ENCODE results near the gene MSRB2. TPM values are rescaled to one million over a fixed set of nuclear protein-coding genes. Genes with fewer than 3 reads are reported as not detected.

The MSRB2 gene
- total RNA-seq, 2 donors from 2014 or later = 29.2 to 43.2 TPM

DNA sequence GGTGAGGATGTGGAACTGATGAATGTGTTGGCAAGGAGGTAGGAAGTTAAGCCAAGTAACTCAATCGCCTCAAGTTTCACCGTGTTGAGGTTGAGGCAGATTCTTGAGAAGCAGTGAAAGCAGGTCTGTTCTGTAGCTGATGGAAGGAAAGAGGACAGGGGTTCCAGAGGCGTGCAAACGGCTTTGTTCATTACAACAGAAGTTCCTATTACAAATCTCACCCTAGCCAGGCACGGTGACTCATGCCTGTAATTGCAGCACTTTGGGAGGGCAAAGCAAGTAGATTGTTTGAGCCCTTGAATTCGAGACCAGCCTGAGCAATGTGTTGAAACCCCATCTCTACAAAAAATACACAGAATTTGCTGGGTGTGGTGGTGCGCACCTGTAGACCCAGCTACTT, 59.8 kb downstream of the MSRB2 start:
- intact Hi-C loops (cut with DNase I) = no loop called here
- Histone ChIP-seq H3K27me3 (no peaks in the 10 kb centered on the region), H3K36me3 (no peaks in the 10 kb centered on the region), H3K9ac (ENCODE audit: low read depth in 2 of 2, low read length in 2 of 2) (no peak overlapping the region), H3K27ac (no peak overlapping the region), H3K4me3 (no peak overlapping the region), H3K9me3 (no peaks in the 10 kb centered on the region), H3K4me1 (no peaks in the 10 kb centered on the region)
- TF ChIP-seq, protein P1, sequence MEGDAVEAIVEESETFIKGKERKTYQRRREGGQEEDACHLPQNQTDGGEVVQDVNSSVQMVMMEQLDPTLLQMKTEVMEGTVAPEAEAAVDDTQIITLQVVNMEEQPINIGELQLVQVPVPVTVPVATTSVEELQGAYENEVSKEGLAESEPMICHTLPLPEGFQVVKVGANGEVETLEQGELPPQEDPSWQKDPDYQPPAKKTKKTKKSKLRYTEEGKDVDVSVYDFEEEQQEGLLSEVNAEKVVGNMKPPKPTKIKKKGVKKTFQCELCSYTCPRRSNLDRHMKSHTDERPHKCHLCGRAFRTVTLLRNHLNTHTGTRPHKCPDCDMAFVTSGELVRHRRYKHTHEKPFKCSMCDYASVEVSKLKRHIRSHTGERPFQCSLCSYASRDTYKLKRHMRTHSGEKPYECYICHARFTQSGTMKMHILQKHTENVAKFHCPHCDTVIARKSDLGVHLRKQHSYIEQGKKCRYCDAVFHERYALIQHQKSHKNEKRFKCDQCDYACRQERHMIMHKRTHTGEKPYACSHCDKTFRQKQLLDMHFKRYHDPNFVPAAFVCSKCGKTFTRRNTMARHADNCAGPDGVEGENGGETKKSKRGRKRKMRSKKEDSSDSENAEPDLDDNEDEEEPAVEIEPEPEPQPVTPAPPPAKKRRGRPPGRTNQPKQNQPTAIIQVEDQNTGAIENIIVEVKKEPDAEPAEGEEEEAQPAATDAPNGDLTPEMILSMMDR (IDR thresholded peaks at IDR 0.05) = no peak
- no peak for DNase-seq

DNA sequence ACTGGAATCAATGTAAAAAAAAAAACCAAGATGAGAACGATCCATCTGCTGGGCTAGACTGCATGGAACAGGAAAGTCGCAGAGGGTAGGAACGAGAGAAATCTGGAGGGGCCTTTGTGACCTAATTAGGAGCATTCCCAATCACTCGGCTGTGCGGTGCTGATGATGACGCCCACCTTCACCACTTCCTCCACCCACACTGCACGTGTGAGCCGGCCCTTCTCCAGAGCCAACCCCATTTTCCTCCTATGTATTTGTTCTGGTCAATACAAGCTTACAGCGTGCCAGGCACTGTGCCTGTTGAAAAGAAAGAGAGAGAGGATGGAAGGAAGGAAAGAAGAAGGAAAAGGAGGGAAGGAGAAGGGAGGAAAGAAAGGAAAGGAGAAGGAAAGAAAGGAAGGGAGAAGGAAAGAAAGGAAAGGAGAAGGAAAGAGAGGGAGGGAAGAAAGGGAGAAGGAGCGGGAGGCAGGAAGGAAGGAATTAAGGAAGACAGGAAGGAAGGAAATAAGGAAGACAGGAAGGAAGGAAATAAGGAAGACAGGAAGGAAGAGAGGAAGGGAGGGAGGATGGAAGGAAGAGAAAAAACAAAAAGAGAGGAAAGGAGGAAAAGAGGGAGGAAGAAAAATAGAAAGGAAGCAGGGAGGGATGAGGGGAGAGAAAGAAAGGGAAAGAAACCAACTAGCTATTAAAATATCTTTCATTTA, 61.2 kb downstream of the MSRB2 start:
- intact Hi-C loops (cut with DNase I) = no loop called here
- no peaks in the 10 kb centered on the region for H3K27me3 ChIP-seq
- H3K27ac ChIP-seq = no peak overlapping the region
- H3K36me3 ChIP-seq = no peaks in the 10 kb centered on the region
- DNase-seq = no peak
- no peaks in the 10 kb centered on the region for H3K9me3 ChIP-seq
- no peaks in the 10 kb centered on the region for H3K4me1 ChIP-seq
- H3K9ac ChIP-seq (ENCODE audit: low read depth in 2 of 2, low read length in 2 of 2) = no peak overlapping the region
- TF ChIP-seq, protein P1 (IDR thresholded peaks at IDR 0.05) = no peak
- H3K4me3 ChIP-seq = no peak overlapping the region

DNA sequence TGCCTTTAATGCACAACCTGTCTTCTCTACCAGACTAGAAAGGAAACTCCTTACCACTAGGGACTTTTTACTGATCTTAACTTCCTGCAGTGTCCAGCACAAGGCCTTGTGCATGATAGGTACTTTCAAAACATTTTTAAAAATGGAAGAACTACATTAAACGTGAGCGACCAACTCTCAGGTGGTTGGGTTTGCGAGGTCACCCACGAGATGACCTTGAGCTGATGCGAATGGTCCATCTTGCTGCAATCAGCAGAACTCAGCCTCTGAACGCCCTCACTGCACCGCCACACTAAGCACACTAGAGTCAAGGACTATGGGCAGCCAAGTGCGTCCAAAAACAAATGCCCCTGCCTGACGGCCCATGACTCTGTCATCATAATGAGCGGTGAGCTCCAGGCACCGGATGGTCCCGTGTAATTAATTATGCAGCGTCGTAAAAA, 61.9 kb downstream of the MSRB2 start:
- TF ChIP-seq, protein P1 (IDR thresholded peaks at IDR 0.05) = no peak

DNA sequence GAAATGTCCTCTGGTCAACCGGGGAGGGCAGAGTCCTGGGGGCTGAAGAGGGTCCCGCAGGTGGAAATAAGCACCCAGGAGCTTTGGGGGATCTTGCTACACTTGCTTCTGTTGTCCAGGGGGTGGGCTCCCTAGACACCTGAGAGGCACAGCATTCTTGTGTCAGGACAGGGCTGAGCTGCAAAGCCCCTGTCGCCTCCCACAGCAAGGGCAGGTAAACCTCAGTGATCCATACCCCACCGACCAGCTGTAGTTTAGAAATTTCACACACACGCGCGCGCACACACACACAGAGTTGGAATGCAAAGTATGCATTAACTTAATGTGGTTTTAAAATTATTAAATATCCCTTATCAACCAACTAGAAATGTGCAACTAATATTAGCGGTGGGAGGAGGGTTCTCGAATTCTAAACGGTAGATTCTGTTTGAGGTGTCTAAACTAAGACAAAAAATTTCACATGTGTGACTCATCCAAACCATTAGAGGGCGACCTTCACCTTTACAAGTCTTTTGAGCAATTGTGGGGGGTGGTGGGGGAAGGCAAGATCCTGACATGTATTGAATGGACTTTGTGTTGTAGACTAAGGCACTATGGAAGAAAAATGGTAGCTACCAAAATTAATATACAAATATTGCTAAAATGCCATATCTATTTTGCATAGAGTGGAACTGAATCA, 62.5 kb downstream of the MSRB2 start:
- H3K27ac ChIP-seq = no peak overlapping the region
- no peaks in the 10 kb centered on the region for H3K36me3 ChIP-seq
- H3K9me3 ChIP-seq = no peaks in the 10 kb centered on the region
- no peak overlapping the region for H3K4me3 ChIP-seq
- H3K4me1 ChIP-seq = no peaks in the 10 kb centered on the region
- TF ChIP-seq, protein P1 (IDR thresholded peaks at IDR 0.05) = no peak
- no peaks in the 10 kb centered on the region for H3K27me3 ChIP-seq
- intact Hi-C loops (cut with DNase I) = no loop called here
- DNase-seq = no peak
- H3K9ac ChIP-seq (ENCODE audit: low read depth in 2 of 2, low read length in 2 of 2) = no peak overlapping the region

More for the DNA sequence above, 61.9 kb downstream of the MSRB2 start:
- Histone ChIP-seq H3K4me3 (no peak overlapping the region), H3K36me3 (no peaks in the 10 kb centered on the region), H3K9ac (ENCODE audit: low read depth in 2 of 2, low read length in 2 of 2) (no peak overlapping the region), H3K9me3 (no peaks in the 10 kb centered on the region), H3K27ac (no peak overlapping the region), H3K27me3 (no peaks in the 10 kb centered on the region), H3K4me1 (no peaks in the 10 kb centered on the region)
- DNase-seq = no peak
- intact Hi-C loops (cut with DNase I) = no loop called here

DNA sequence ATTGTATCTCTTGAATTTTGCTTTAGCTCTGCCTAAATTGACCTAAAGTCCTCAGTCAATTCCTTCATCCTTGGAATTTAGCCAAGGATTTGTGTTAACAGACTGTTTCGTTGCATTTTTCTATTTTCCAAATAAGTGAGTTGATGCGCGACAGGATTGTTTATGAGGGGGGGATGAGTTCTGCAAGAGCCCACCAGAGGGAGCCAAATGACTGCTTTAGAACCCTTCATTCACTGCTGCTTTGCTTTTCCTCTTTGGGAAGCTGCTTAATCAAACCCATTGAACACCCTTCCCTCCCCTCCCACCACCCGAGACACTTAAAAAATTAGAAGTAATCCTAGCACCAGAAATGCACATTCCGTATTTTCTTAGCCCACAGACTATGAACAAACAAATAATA, 63.0 kb downstream of the MSRB2 start:
- no peak overlapping the region for H3K9ac ChIP-seq (ENCODE audit: low read depth in 2 of 2, low read length in 2 of 2)
- intact Hi-C loops (cut with DNase I) = no loop called here
- no peaks in the 10 kb centered on the region for H3K4me1 ChIP-seq
- no peaks in the 10 kb centered on the region for H3K27me3 ChIP-seq
- H3K4me3 ChIP-seq = no peak overlapping the region
- H3K27ac ChIP-seq = no peak overlapping the region
- H3K36me3 ChIP-seq = no peaks in the 10 kb centered on the region
- no peaks in the 10 kb centered on the region for H3K9me3 ChIP-seq
- TF ChIP-seq, protein P1 (IDR thresholded peaks at IDR 0.05) = peak; percentile 86
- DNase-seq = peak; percentile 36
